Ovary (tissue), 9 donors: ENCODE measurements around the gene RPS23. TPM values are rescaled to one million over a fixed set of nuclear protein-coding genes. Genes with fewer than 3 reads are reported as not detected.

ENCODE experiments used
- DNase-seq, 5 donors: peaks; one replicate each; pipeline ENCODE4 v3.0.0-alpha.2; 2019 to 2020
- H3K27ac ChIP-seq, 2 donors: fragments of 200-600 bp; one replicate each; pipeline versions ENCODE4 v1.5.1 to v1.8.0; 2019 to 2022
- H3K27me3 ChIP-seq: fragments of 200-600 bp; one replicate; pipeline ENCODE4 v1.8.0; 2022
- H3K36me3 ChIP-seq: fragments of 200-600 bp; sonication (generic); one replicate; pipeline ENCODE4 v1.5.1; 2019
- H3K4me1 ChIP-seq: one replicate; pipeline ENCODE4 v1.8.1; 2013; ENCODE audit warnings: mild to moderate bottlenecking, moderate library complexity; ENCODE audit not compliant: insufficient read depth
- H3K4me3 ChIP-seq: fragments of 200-600 bp; sonication (generic); one replicate; pipeline ENCODE4 v1.5.1; 2017
- H3K9me3 ChIP-seq, 2 donors: fragments of 200-600 bp in 1 of 2; sonication (generic) in 1 of 2; one replicate each; pipeline versions ENCODE4 v1.5.1 to v1.8.1; 2013 to 2019; ENCODE audit warnings: mild to moderate bottlenecking in 1 of 2, moderate library complexity in 1 of 2
- EP300 ChIP-seq: sonication (generic); formaldehyde crosslinking; IDR thresholded peaks from one replicate; pipeline ENCODE4 v1.6.1; 2017; ENCODE audit warnings: antibody characterized with exemption
- POLR2A ChIP-seq: fragments of 450-650 bp; IDR thresholded peaks from one replicate; pipeline ENCODE4 v1.6.1; 2017; ENCODE audit warnings: antibody characterized with exemption, mild to moderate bottlenecking, moderate library complexity
- WGBS, 3 donors: extraction: QIAGEN DNeasy Blood & Tissue Kit in 1 of 3; methylation state at CpG; one replicate each; pipeline versions ENCODE4 v1.1.5 to v1.1.7; 2013 to 2017; 5-methylcytosine and 5-hydroxymethylcytosine counted together
- intact Hi-C, 4 donors: fragments of 100-400 bp; cut with DNase I; formaldehyde crosslinking; loops; one replicate each; pipeline versions ENCODE4 v1.11.0 to v1.15.1; 2022 to 2023
- polyA plus RNA-seq, 2 donors: library from polyadenylated mRNA; stranded (reverse); fragments of 200-250 nt in 1 of 2; fragments of 350-450 nt in 1 of 2; fragmentation: Illumina TruSeq in 1 of 2; extraction: RNeasy Lipid Tissue Mini Kit (QIAGEN cat#74804) in 1 of 2; gene quantifications; one replicate each; pipeline ENCODE4 v1.2.3, GENCODE V29; 2013 to 2014
- total RNA-seq, 7 donors: library from RNA; depleted of rRNA in 2 of 7; stranded (reverse); fragments of >200 nt in 2 of 7; fragmentation: NEBNext Ultra II Directional in 3 of 7; extraction: Animal tissue kit (Norgen Biotek cat#: 25700) in 3 of 7; gene quantifications; one replicate each; pipeline versions ENCODE4 v1.1.0 to v1.2.4, GENCODE V29; 2016 to 2023
- TF ChIP-seq, protein P1 (sequence below), 3 donors: fragments of 450-650 bp in 2 of 3; fragments of 200-600 bp in 1 of 3; IDR thresholded peaks; one replicate each; pipeline versions ENCODE4 v1.5.1 to v1.8.0; 2016 to 2022; ENCODE audit warnings: antibody characterized with exemption in 3 of 3, mild to moderate bottlenecking in 1 of 3
- donor health status: DM: no; HTN: no; CAD: no; lungs with moderate emphysema.
- donor health status: DM: no; HTN: no; CAD: no.
- donor health status: Bipolar disorder and iron deficiency.
- donor health status: DM: yes; HTN: yes; CAD: no.
- donor health status: DM: no; HTN: no; CAD: no.
- donor health status: DM: yes; HTN: yes; CAD: no.

The RPS23 gene
- total and polyA plus RNA-seq, 9 donors, result 3,397 to 8,268 (median 4,763) TPM

DNA sequence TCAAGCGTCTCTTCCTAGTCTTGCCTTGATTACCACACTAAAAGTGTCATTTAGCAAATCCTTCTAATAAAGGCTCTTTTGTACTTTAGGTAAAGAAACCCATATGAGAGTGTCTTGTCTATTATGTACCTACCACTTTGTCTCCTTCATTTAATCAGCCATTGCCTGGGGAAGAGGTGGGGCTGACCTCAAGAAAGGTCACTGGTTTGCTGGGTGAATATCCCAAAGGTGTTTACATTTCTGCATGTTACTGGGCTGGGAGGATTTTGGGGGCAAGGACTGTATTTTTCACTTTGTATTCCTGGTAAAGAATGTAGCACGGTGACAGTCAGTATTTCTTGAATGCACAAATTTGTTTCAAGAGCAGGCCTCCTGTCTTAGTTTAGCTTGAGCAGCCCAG is 11.9 kb upstream of the RPS23 start:
- DNase-seq, result no peak

DNA sequence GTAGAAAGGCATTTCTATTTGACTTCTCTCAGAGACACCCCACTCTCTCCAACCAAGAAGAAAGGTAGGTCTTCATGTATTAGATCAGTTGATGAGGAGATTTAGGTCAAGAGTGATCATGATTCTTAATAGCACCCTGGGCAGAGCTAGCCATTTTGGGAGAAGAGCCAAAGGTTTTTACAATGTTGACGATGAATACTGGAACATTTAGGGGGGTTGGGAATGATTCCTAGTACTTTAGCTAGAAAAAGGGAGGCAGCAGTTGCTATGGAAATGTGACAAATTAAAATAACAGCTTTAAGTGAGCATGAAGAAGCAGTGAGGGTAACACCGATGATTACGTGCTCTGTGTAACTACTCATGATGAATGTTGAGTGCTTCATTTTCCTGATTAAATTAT is 9.5 kb upstream of the RPS23 start:
- WGBS, 3 donors, result 66 to 74% (median 69%) methylated on average over 3 of the region's 3 CpGs

More for the DNA sequence above, 11.9 kb upstream of the RPS23 start:
- no peak overlapping the region for H3K27ac ChIP-seq
- no peaks in the 10 kb centered on the region for H3K9me3 ChIP-seq
- intact Hi-C loops, result no loop called here
- H3K36me3 ChIP-seq, result no peaks in the 10 kb centered on the region
- no peaks in the 10 kb centered on the region for H3K4me1 ChIP-seq
- H3K27me3 ChIP-seq, result no peaks in the 10 kb centered on the region
- TF ChIP-seq, protein P1, sequence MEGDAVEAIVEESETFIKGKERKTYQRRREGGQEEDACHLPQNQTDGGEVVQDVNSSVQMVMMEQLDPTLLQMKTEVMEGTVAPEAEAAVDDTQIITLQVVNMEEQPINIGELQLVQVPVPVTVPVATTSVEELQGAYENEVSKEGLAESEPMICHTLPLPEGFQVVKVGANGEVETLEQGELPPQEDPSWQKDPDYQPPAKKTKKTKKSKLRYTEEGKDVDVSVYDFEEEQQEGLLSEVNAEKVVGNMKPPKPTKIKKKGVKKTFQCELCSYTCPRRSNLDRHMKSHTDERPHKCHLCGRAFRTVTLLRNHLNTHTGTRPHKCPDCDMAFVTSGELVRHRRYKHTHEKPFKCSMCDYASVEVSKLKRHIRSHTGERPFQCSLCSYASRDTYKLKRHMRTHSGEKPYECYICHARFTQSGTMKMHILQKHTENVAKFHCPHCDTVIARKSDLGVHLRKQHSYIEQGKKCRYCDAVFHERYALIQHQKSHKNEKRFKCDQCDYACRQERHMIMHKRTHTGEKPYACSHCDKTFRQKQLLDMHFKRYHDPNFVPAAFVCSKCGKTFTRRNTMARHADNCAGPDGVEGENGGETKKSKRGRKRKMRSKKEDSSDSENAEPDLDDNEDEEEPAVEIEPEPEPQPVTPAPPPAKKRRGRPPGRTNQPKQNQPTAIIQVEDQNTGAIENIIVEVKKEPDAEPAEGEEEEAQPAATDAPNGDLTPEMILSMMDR (IDR thresholded peaks at IDR 0.05), result no peak
- no peak for TF ChIP-seq EP300
- TF ChIP-seq POLR2A, result no peak
- 88 to 92% (median 89%) methylated on average over 2 of the region's 2 CpGs for WGBS, 3 donors
- H3K4me3 ChIP-seq, result no peak overlapping the region

DNA sequence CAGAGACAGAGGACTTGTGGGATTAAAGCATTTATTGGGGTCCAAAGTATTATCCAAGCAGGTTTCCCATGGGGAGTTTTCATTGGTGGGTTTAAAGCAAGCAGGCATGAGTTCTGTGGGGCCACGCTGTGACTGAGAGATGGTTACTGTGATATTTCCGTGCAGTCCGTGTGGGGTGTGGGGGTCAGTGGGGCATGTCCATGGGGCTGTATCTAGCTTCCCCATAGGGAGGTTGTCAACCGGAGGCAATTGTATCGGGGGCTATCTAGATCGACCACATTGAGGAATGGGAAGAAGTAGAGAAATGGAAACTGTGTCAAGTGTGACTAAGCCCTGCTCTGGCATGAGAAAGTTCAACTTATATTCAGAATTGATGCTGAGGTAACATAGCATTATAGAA is 7.1 kb upstream of the RPS23 start:
- Histone ChIP-seq H3K27ac (no peak overlapping the region), H3K9me3 (no peaks in the 10 kb centered on the region), H3K27me3 (no peaks in the 10 kb centered on the region), H3K36me3 (no peaks in the 10 kb centered on the region), H3K4me1 (no peaks in the 10 kb centered on the region), H3K4me3 (no peak overlapping the region)
- no peak for DNase-seq
- 92 to 94% (median 93%) methylated on average over 6 of the region's 6 CpGs for WGBS, 3 donors
- intact Hi-C loops, result no loop called here
- TF ChIP-seq, protein P1 (IDR thresholded peaks at IDR 0.05), result no peak
- TF ChIP-seq POLR2A, result no peak
- no peak for TF ChIP-seq EP300

More for the DNA sequence above, 9.5 kb upstream of the RPS23 start:
- Histone ChIP-seq H3K4me3 (no peak overlapping the region), H3K36me3 (no peaks in the 10 kb centered on the region), H3K4me1 (no peaks in the 10 kb centered on the region), H3K27ac (no peak overlapping the region), H3K27me3 (no peaks in the 10 kb centered on the region), H3K9me3 (no peaks in the 10 kb centered on the region)
- DNase-seq, result no peak
- intact Hi-C loops, result no loop called here
- TF ChIP-seq, protein P1 (IDR thresholded peaks at IDR 0.05), result no peak
- no peak for TF ChIP-seq POLR2A
- TF ChIP-seq EP300, result no peak

DNA sequence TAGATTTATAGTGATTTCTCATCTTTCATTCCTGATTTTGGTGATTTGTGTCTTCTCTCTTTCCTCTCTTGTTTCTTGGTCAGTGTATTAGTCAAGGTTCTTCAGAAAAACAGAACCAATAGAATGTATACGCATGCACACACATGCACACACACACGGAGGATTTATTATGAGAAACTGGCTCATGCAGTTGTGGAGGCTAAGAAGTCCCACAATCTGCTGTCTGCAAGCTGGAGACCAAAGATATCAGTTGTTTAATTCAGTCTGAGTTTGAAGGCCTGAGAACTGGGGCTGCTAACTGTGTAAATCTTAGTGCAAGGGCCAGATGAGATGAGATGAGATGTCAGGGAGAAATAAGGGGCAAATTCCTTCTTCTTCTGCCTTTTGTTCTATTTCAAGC is 5.7 kb upstream of the RPS23 start:
- intact Hi-C loops, result no loop called here
- Histone ChIP-seq H3K4me1 (peaks cover 3% of the 10 kb centered on the region), H3K27me3 (no peaks in the 10 kb centered on the region), H3K9me3 (no peaks in the 10 kb centered on the region), H3K27ac (no peak overlapping the region), H3K4me3 (no peak overlapping the region), H3K36me3 (no peaks in the 10 kb centered on the region)
- WGBS, 3 donors, result 83 to 90% (median 83%) methylated on average over 2 of the region's 2 CpGs
- TF ChIP-seq EP300, result no peak
- TF ChIP-seq POLR2A, result no peak
- TF ChIP-seq, protein P1 (IDR thresholded peaks at IDR 0.05), result no peak
- no peak for DNase-seq
